Epithelial cell of proximal tubule (primary cell): ENCODE data around the gene SLC23A1. TPM values are rescaled to one million over a fixed set of nuclear protein-coding genes. Genes with fewer than 3 reads are reported as not detected.

ENCODE experiments used
- DNase-seq: peaks from one replicate; pipeline ENCODE4 v3.0.0-alpha.2; 2011; ENCODE audit warnings: low read depth
- H3K4me3 ChIP-seq: 2 replicates; pipeline ENCODE4 v1.5.1; 2011; ENCODE audit warnings: low read depth, mild to moderate bottlenecking, low read length
- CTCF ChIP-seq: conservative IDR thresholded peaks from 2 replicates; pipeline ENCODE4 v1.5.1; 2012; ENCODE audit warnings: low read depth, mild to moderate bottlenecking, low read length
- total RNA-seq: library from RNA; depleted of rRNA; stranded (reverse); fragments of >200 nt; gene quantifications from 2 replicates; pipeline ENCODE4 v1.2.3, GENCODE V29; 2015

Gene SLC23A1
- total RNA-seq, 1 donor from 2014 or later: not detected

DNA sequence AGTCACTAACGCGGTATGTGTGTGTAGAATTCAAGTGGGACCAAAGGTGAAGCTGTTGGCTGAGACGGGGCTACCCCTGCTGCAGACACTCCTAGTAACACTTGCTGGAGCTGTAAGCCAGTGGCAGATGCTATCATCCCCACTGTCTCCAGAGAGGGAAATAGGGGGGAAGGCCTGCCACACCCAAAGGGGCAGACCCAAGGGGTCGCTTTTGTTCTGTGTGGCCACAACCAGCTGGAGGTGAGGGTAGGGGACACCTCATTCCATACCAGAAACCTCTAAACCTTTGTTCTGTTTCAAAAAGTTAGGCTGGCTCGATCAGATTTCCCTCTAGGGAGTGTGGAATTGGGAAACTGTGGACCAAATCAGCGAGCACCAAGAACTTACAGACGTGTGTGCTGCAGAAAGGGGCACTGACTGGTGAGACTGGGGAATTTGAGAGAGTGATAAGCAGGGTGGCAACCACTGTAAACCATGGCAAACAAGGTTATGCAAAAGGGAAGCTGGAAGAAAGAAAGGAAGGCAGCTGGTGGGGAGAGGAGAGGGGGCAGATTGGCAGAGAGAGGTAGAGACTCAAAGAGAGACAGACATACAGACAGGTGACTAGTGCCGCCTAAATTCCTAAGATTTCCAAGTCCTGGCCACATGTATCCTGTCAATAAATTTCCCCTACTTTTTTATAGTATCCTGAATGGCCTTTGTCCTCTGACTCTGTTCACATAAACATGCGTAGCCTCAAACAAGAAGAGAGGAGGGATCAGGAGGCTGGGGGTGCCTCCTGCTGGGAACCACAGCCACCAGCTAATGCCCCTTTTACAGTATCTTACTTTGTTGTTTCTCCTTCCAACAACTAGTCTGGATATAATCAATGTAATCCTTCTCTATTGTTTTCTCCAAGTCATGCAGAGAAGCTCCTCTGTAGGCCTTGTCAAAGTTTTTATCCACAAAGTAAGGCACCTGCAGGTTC is 36.4 kb upstream of the SLC23A1 start:
- no peak overlapping the region for H3K4me3 ChIP-seq
- TF ChIP-seq CTCF: no peak

DNA sequence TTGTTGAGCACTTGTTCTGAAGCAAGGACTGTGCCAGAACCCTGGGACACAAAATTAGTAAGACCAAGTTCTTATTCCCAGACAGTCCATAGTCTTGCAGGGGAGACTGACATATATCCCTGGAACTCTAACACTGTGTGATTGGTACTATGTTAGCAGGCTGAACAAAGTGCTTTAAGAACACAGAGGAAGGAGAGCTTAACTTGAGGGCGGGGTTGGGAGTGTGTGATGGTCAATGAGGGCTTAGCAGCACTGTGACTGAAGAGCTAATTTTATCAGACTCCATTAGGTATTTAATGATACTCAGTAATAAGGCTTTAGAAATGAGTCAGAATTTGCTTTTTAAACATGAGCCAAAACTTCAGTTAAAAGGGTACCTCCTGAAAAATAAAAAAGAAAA is 35.7 kb upstream of the SLC23A1 start:
- no peak overlapping the region for H3K4me3 ChIP-seq
- DNase-seq: no peak
- TF ChIP-seq CTCF: no peak

More for the DNA sequence above, 36.4 kb upstream of the SLC23A1 start:
- DNase-seq: no peak

- no peak for DNase-seq
- no peak overlapping the region for H3K4me3 ChIP-seq
- no peak for TF ChIP-seq CTCF
Observed at GRCh38 chr5:139417214-139417613, 34.1 kb upstream of the SLC23A1 start.

GRCh38 chr5:139416651-139417050 is 33.6 kb upstream of the SLC23A1 start:
- no peak overlapping the region for H3K4me3 ChIP-seq
- DNase-seq: no peak
- no peak for TF ChIP-seq CTCF

- TF ChIP-seq CTCF: no peak
- no peak overlapping the region for H3K4me3 ChIP-seq
- no peak for DNase-seq
Observed at GRCh38 chr5:139415869-139416268, 32.8 kb upstream of the SLC23A1 start.

- no peak for DNase-seq
- H3K4me3 ChIP-seq: no peak overlapping the region
- TF ChIP-seq CTCF: no peak
Observed at GRCh38 chr5:139415221-139415861, 32.2 kb upstream of the SLC23A1 start.
